MCF 10A (cell line): ENCODE measurements around the gene INTS1. TPM values are rescaled to one million over a fixed set of nuclear protein-coding genes. Genes with fewer than 3 reads are reported as not detected.

Source experiments
- BruUV-seq: library from RNA; stranded (reverse); fragments of 400-500 nt; replicated peaks from 2 replicates; lab custom pipeline; 2021; lab: Mats Ljungman, UMichigan
- CTCF ChIA-PET: fragments of 300-600 bp; sonication (Branson Sonifier 250); formaldehyde crosslinking; extraction: SDS; loops from one replicate; lab custom pipeline; 2021; ENCODE audit warnings: antibody characterized with exemption, inconsistent platforms; lab: Yijun Ruan, JAX
- POLR2A ChIA-PET: fragments of 300-600, 350-650 bp; sonication (Branson Sonifier 250); formaldehyde crosslinking; extraction: SDS; loops from one replicate; lab custom pipeline; 2020; ENCODE audit warnings: antibody characterized with exemption, inconsistent platforms; lab: Yijun Ruan, JAX
- DNase-seq: peaks from one replicate; pipeline ENCODE4 v3.0.0-alpha.2; 2018; ENCODE audit not compliant: unreplicated experiment
- H3K27ac Mint-ChIP-seq: one replicate; pipeline ENCODE4 v1.8.0; 2022; ENCODE audit warnings: mild to moderate bottlenecking, low read depth, mixed read lengths; ENCODE audit not compliant: unreplicated experiment
- H3K27me3 Mint-ChIP-seq: one replicate; pipeline ENCODE4 v1.8.0; 2022; ENCODE audit warnings: mixed read lengths; ENCODE audit not compliant: insufficient read depth, unreplicated experiment
- H3K36me3 Mint-ChIP-seq: one replicate; pipeline ENCODE4 v1.8.0; 2022; ENCODE audit warnings: mild to moderate bottlenecking, moderate library complexity, mixed read lengths; ENCODE audit not compliant: insufficient read depth, unreplicated experiment
- H3K4me1 Mint-ChIP-seq: one replicate; pipeline ENCODE4 v1.8.0; 2022; ENCODE audit warnings: mixed read lengths; ENCODE audit not compliant: insufficient read depth, unreplicated experiment
- H3K4me3 Mint-ChIP-seq: one replicate; pipeline ENCODE4 v1.8.0; 2022; ENCODE audit warnings: mild to moderate bottlenecking, moderate library complexity, mixed read lengths; ENCODE audit not compliant: unreplicated experiment
- H3K9me3 Mint-ChIP-seq: one replicate; pipeline ENCODE4 v1.8.0; 2022; ENCODE audit warnings: mixed read lengths; ENCODE audit not compliant: unreplicated experiment
- intact Hi-C: fragments of 100-400 bp; cut with micrococcal nuclease; formaldehyde crosslinking; loops from 2 replicates; pipeline ENCODE4 v1.14.1; 2022
- total RNA-seq: library from RNA; stranded (reverse); gene quantifications from 2 replicates; pipeline ENCODE4 v1.2.3, GENCODE V29; 2022
- TF ChIP-seq, protein P1 (sequence below): fragments of 200-600 bp; IDR thresholded peaks from one replicate; pipeline ENCODE4 v1.8.0; 2022; ENCODE audit warnings: antibody characterized with exemption, mild to moderate bottlenecking; ENCODE audit not compliant: unreplicated experiment

Gene INTS1
- total RNA-seq, 1 experiment from 2014 or later, result 86.3 TPM

- Mint-ChIP-seq H3K27ac (no peak overlapping the region), H3K9me3 (no peaks in the 10 kb centered on the region), H3K36me3 (peaks cover 25% of the 10 kb centered on the region), H3K4me3 (no peak overlapping the region), H3K4me1 (no peaks in the 10 kb centered on the region), H3K27me3 (no peaks in the 10 kb centered on the region)
- no TSS peak for BruUV-seq
- TF ChIP-seq, protein P1, sequence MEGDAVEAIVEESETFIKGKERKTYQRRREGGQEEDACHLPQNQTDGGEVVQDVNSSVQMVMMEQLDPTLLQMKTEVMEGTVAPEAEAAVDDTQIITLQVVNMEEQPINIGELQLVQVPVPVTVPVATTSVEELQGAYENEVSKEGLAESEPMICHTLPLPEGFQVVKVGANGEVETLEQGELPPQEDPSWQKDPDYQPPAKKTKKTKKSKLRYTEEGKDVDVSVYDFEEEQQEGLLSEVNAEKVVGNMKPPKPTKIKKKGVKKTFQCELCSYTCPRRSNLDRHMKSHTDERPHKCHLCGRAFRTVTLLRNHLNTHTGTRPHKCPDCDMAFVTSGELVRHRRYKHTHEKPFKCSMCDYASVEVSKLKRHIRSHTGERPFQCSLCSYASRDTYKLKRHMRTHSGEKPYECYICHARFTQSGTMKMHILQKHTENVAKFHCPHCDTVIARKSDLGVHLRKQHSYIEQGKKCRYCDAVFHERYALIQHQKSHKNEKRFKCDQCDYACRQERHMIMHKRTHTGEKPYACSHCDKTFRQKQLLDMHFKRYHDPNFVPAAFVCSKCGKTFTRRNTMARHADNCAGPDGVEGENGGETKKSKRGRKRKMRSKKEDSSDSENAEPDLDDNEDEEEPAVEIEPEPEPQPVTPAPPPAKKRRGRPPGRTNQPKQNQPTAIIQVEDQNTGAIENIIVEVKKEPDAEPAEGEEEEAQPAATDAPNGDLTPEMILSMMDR, result no peak
- CTCF ChIA-PET, result interaction anchor here (1.8 kb wide), 1 partner anchor 10 kb away, joined by 5 read pairs; the partner anchor contains the start of gene TMEM184A
- no peak for DNase-seq
- POLR2A ChIA-PET, result interaction anchor here (0.6 kb wide), 1 partner anchor 34 kb away, joined by 3 read pairs; no protein-coding TSS in a partner anchor
- intact Hi-C loops, result no loop called here
Observed at GRCh38 chr7:1546274-1546908, 42.2 kb upstream of the INTS1 start.

- no peak overlapping the region for H3K4me3 Mint-ChIP-seq
Observed at GRCh38 chr7:1545417-1546246, 41.4 kb upstream of the INTS1 start.

DNA sequence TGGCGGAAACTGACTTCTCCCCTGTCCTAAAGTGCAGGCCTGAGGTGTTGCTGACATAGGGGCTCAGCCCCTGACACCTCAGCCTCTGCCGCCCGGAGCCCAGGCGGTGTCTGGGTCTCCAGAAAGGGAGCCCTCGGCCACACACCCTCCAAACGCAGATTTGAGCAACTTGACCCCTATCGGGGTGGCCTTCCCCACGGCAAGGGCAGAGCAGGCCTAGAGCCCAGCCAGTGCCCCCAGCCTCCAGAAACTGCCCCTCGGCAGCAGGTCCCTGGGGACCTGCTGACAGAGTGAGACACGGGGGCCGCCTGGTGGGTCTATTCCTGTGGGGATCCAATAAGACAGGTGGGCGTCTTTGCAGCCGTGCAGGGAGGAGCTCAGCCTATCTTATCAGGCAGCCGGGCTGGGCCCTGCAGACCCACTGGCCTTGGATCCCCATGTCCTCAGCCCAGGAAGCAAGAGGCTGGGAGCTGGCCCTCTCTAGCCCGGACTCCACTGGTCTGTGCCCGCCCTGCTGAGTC lies 40.8 kb upstream of the INTS1 start:
- BruUV-seq, result no TSS peak
- no peaks in the 10 kb centered on the region for H3K9me3 Mint-ChIP-seq
- intact Hi-C loops, result no loop called here
- H3K4me1 Mint-ChIP-seq, result no peaks in the 10 kb centered on the region
- POLR2A ChIA-PET, result interaction anchor here (1.7 kb wide), 1 partner anchor 11 kb away, joined by 11 read pairs; the partner anchor contains the start of gene TMEM184A
- no peak overlapping the region for H3K27ac Mint-ChIP-seq
- CTCF ChIA-PET, result no interaction called here
- H3K4me3 Mint-ChIP-seq, result no peak overlapping the region
- DNase-seq, result no peak
- TF ChIP-seq, protein P1, result no peak
- H3K36me3 Mint-ChIP-seq, result peaks cover 37% of the 10 kb centered on the region
- H3K27me3 Mint-ChIP-seq, result no peaks in the 10 kb centered on the region

More at GRCh38 chr7:1545417-1546246, 41.4 kb upstream of the INTS1 start:
- Mint-ChIP-seq H3K27ac (no peak overlapping the region), H3K9me3 (no peaks in the 10 kb centered on the region), H3K4me1 (no peaks in the 10 kb centered on the region), H3K27me3 (no peaks in the 10 kb centered on the region), H3K36me3 (peaks cover 32% of the 10 kb centered on the region)
- intact Hi-C loops, result no loop called here
- CTCF ChIA-PET, result no interaction called here
- POLR2A ChIA-PET, result interaction anchor here (0.6 kb wide), 1 partner anchor 33 kb away, joined by 3 read pairs; no protein-coding TSS in a partner anchor
- TF ChIP-seq, protein P1, result peak; percentile 9
- no TSS peak for BruUV-seq
- no peak for DNase-seq
